GM21390 (cell line): Measurements from ENCODE around the gene PDSS2.
"Not testable (repeated sequence)": the region's sequence is repeated elsewhere in the genome, so short reads cannot be mapped to it uniquely, and the experiment has no call there.

Experiments
- ATAC-seq: cut with Tn5 transposase; IDR thresholded peaks from one replicate; pipeline ENCODE4 v1.9.1; 2021; ENCODE audit not compliant: unreplicated experiment

The PDSS2 gene

DNA sequence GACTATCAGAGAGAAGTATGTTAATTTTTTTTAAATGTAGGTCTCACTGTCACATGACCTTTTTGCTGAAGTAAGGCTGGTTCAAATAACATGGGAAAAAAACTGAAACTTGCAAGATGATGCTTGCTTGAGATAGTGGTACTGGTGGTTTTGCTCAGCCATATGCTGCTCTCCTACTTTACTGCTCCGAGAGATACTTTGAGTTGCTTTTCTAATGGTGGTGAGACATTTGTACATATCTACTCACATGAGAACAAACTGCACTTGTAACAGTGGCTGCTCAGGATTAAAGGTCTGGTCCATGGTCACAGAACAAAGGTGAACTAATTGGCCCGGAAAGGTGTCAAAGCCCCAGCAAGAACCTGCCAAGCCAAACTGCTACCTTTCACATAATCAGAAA, 237.8 kb downstream of the PDSS2 start:
- ATAC-seq, result no peak

- no peak for ATAC-seq
These were observed 239.5 kb downstream of the PDSS2 start for GRCh38 chr6:107219851-107220250.

GRCh38 chr6:107218142-107218541, 241.2 kb downstream of the PDSS2 start:
- no peak for ATAC-seq

GRCh38 chr6:107217248-107217647, 242.1 kb downstream of the PDSS2 start:
- no peak for ATAC-seq

DNA sequence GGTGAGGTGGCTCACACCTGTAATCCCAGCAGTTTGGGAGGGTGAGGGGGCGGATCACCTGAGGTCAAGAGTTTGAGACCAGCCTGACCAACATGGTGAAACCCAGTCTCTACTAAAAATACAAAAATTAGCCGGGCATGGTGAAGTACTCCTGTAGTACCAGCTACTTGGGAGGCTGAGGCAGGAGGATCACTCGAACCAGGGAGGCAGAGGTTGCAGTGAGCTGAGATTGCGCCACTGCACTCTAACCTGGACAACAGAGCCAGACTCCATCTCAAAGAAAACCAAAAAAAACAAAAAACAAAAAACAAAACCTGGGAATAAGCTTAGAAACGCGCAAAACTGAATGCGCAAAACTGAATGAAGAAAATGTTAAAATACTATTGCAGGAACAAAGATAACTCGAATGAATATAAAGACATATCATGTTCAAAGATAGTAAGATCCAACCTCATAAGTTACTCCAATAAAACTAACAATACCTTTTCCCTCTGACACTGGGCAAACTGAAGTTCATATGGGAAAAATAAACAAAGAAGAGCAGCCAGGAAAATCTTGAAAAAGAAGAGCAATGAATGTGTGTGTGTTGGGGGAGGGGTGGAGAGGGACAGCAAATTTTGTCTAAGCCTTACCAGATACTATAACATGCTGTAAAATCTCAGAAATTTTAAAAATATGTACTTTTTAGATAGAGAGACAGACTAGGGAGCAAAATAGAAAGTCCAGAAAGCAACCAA, 243.0 kb downstream of the PDSS2 start:
- no peak for ATAC-seq

DNA sequence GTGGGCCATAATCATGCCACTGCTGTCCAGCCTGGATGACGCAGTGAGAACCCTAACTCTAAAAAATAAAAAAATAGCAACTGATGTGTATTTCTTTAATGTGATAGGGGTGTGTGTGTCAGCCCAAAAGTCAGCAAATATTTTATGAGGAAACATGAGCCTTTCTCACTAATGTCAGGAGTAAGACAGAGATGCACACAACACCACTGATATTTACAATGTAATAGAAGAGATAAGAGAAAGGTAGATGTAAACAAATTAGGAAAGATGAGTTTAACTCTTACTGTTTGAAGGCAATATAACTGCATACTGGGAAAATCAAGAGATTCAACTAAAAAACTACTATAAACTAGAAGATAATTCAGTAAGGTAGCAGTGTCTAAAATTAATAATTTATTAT, 244.0 kb downstream of the PDSS2 start:
- no peak for ATAC-seq

GRCh38 chr6:107214655-107215054, 244.7 kb downstream of the PDSS2 start:
- no peak for ATAC-seq

GRCh38 chr6:107209406-107210305, 249.7 kb downstream of the PDSS2 start:
- ATAC-seq, result no peak

- ATAC-seq, result no peak
These were observed 252.0 kb downstream of the PDSS2 start for GRCh38 chr6:107207251-107207873.

GRCh38 chr6:107205058-107205998, 254.0 kb downstream of the PDSS2 start:
- no peak for ATAC-seq

DNA sequence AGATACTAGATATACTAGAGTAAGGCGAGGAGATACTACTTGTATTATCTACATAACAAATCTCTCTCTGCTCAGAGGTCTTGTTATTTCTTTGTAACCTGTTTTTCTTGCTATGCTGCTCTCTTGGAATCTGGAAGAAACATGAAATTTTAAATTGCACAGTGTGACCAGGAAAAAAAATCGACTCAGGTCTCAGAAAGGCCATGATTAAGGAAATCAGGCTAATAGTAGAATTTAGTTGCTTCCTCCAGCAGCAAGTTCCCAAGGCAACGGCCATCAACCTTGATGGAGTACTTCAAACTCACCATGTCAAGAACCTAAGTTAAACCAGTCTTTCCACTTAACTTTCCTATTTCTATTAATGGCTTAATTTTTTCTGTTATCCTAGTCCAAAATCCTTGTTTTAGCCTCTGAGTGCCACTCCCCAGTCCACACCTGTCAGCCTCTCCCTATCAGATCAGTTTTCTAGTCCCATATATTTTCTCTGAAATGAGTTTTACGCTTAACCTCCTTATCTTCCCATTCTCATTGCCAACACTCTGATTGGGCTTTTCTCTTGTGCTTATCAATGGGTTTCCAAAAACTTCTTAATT, 256.4 kb downstream of the PDSS2 start:
- no peak for ATAC-seq

GRCh38 chr6:107198631-107199416, 260.5 kb downstream of the PDSS2 start:
- ATAC-seq, result no peak

DNA sequence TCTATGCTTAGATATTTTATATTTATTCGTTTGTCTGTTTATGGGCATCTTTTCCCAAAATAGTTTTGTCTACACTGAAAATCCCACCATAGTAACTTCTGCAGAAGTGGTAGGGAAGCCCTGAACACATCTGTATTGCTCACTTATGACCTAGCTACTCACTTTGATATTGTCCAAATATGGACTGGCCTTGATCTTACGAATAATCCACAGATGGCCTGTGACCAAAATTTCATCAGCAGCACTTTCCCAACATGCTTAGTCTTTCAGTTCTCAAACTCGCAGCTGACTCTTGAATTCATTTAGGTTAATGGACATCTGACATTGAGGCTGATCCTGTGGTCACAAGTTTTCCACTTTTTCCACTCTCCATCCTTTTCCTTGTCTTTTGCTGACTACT, 263.2 kb downstream of the PDSS2 start:
- ATAC-seq, result no peak

- not testable (repeated sequence) for ATAC-seq
These were observed 264.6 kb downstream of the PDSS2 start for GRCh38 chr6:107194723-107195122.

DNA sequence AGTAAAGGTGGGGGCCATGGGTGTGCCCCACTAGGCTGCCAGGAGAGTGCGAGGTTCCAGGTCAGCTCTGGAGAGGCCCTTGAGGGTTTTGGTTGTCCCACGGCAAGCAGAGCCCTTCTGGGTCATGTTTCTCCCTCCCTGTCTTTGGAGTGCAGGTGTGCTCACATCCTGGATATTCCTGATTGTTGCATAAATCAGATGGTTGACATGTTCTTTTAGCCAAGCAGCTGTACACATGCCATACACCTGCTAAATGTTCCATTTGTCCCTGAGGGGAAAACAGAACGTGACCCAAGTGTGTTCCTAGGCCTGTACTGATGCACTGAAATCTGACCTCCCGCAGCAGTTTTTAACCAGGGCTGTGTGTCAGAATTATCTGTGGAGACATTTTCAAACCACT, 266.5 kb downstream of the PDSS2 start:
- ATAC-seq, result no peak

DNA sequence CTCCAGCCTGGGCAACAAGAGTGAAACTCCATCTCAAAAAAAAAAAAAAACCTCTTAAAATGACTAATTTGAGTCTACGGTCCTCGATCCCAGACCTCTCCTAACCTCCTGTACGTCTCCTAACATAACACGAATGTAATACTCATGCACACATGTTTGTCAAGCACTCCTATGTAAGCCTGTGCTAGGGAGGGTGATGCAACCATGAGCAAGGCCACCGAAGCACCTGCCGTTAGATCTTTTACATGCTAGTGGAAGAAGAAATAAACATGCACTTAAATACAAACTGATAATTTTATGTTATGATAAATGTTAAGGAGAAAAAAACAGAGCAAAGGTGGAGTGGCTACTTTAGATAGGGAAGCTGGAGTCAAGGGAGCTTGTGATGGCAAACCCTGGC, 271.7 kb downstream of the PDSS2 start:
- ATAC-seq, result no peak

- no peak for ATAC-seq
These were observed 273.3 kb downstream of the PDSS2 start for GRCh38 chr6:107186047-107186446.

- no peak for ATAC-seq
These were observed 273.9 kb downstream of the PDSS2 start for GRCh38 chr6:107185391-107185970.

DNA sequence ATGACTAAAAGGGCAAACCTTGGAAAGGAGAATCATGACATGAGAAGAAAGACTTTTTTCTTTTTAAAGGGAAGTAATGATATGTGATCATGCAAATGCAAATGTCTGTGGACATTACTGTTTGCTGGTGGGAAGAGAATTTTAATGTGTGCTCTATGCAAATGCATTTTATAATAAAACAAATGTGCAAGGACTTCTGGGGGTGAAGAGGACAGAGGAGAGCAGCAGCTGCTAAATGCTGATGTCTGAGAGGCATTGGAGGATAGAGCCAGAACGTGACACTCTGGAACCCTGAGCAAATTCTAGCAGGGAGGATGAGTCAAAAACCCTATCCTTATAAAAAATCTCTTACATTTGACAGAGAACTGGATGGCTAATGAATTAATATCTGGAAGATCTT, 274.9 kb downstream of the PDSS2 start:
- ATAC-seq, result no peak
